Endothelial cell of umbilical vein (primary cell): ENCODE results near the gene PFDN4. TPM values are rescaled to one million over a fixed set of nuclear protein-coding genes. Genes with fewer than 3 reads are reported as not detected.

Experiments used
- BruUV-seq: library from RNA; stranded (reverse); fragments of 400-500 nt; replicated peaks from 2 replicates; lab custom pipeline; 2021; lab: Mats Ljungman, UMichigan
- CTCF ChIA-PET: fragments of 300-600, 350-600 bp; sonication (Branson Sonifier 250); formaldehyde crosslinking; loops from one replicate; lab custom pipeline; 2021; ENCODE audit warnings: antibody characterized with exemption, inconsistent platforms; lab: Charles Lee
- POLR2A ChIA-PET: fragments of 300-600, 350-600 bp; sonication (Branson Sonifier 250); formaldehyde crosslinking; loops from one replicate; lab custom pipeline; 2021; ENCODE audit warnings: antibody characterized with exemption, inconsistent platforms; lab: Charles Lee
- DNase-seq: peaks from one replicate; pipeline ENCODE4 v3.0.0-alpha.2; 2011; ENCODE audit warnings: low read depth, low spot score
- FAIRE-seq: peaks from 2 replicates; lab custom pipeline; 2011; peaks lifted over from hg19 to GRCh38; lab: Jason Lieb, UNC
- H2AFZ ChIP-seq: 2 replicates; pipeline ENCODE4 v1.6.0; 2012; ENCODE audit warnings: low read depth, low read length, control low read depth, inconsistent platforms
- H3K27ac ChIP-seq: 2 replicates; pipeline ENCODE4 v1.5.1; 2011; ENCODE audit warnings: low read depth, mild to moderate bottlenecking, control low read depth, low read length, moderate library complexity; ENCODE audit not compliant: insufficient read depth
- H3K27me3 ChIP-seq, 2 experiments: 2 replicates each; pipeline versions ENCODE4 v1.6.0 to v1.6.1; 2011; ENCODE audit warnings: low read length in 2 of 2, mixed read lengths in 1 of 2; ENCODE audit not compliant: control insufficient read depth in 2 of 2, insufficient read depth in 2 of 2
- H3K36me3 ChIP-seq, 2 experiments: 2 replicates in 1 of 2; 3 replicates in 1 of 2; pipeline ENCODE4 v1.5.1; 2011; ENCODE audit warnings: low read length in 2 of 2, mild to moderate bottlenecking in 1 of 2, moderate library complexity in 1 of 2; ENCODE audit not compliant: control insufficient read depth in 2 of 2, insufficient read depth in 2 of 2; ENCODE audit errors: extremely low read depth in 1 of 2
- H3K4me1 ChIP-seq: 3 replicates; pipeline ENCODE4 v1.5.1; 2011; ENCODE audit warnings: mild to moderate bottlenecking, low read length; ENCODE audit not compliant: control insufficient read depth, insufficient read depth; ENCODE audit errors: extremely low read depth
- H3K4me2 ChIP-seq: 2 replicates; pipeline ENCODE4 v1.6.1; 2011; ENCODE audit warnings: low read length, control low read depth, mixed read lengths; ENCODE audit not compliant: insufficient read depth
- H3K4me3 ChIP-seq, 3 experiments: fragments of 200-600 bp in 1 of 3; sonication (generic), shearing (Covaris generic) in 1 of 3; replicated peaks in 1 of 3; 2 replicates each; pipeline ENCODE4 v1.5.1; 2011 to 2016; ENCODE audit warnings: control low read depth in 3 of 3, low read length in 3 of 3, mild to moderate bottlenecking in 2 of 3, inconsistent platforms in 1 of 3, low read depth in 1 of 3, moderate library complexity in 1 of 3; ENCODE audit not compliant: insufficient read depth in 1 of 3
- H3K79me2 ChIP-seq: 2 replicates; pipeline ENCODE4 v1.6.0; 2012; ENCODE audit warnings: low read length, inconsistent platforms; ENCODE audit not compliant: control insufficient read depth, insufficient read depth
- H3K9ac ChIP-seq: replicated peaks from 2 replicates; pipeline ENCODE3; 2011; ENCODE audit warnings: low read length, control low read depth; ENCODE audit not compliant: insufficient read depth; ENCODE audit errors: extremely low read depth
- H3K9me1 ChIP-seq: replicated peaks from 3 replicates; pipeline ENCODE4 v1.6.0; 2011; ENCODE audit warnings: mild to moderate bottlenecking, low read length; ENCODE audit not compliant: control insufficient read depth, insufficient read depth; ENCODE audit errors: extremely low read depth
- H3K9me3 ChIP-seq: replicated peaks from 2 replicates; pipeline ENCODE4 v1.5.1; 2012; ENCODE audit warnings: low read length, inconsistent platforms; ENCODE audit not compliant: control insufficient read depth, insufficient read depth
- H4K20me1 ChIP-seq: replicated peaks from 2 replicates; pipeline ENCODE3; 2011; ENCODE audit warnings: mild to moderate bottlenecking, low read length; ENCODE audit not compliant: control insufficient read depth, insufficient read depth; ENCODE audit errors: extremely low read depth
- EZH2 ChIP-seq: IDR thresholded peaks from 2 replicates; pipeline ENCODE4 v1.6.1; 2012; ENCODE audit warnings: borderline replicate concordance, low read depth, mild to moderate bottlenecking, moderate library complexity, low read length, inconsistent platforms; ENCODE audit not compliant: severe bottlenecking
- FOS ChIP-seq: IDR thresholded peaks from 2 replicates; pipeline ENCODE4 v1.6.1; 2011; ENCODE audit warnings: mild to moderate bottlenecking, low read length, moderate library complexity, borderline replicate concordance; ENCODE audit not compliant: insufficient read depth
- GATA2 ChIP-seq: IDR thresholded peaks from 2 replicates; pipeline ENCODE4 v1.7.0; 2011; ENCODE audit warnings: low read depth, mild to moderate bottlenecking, moderate library complexity, mixed read lengths, low read length; ENCODE audit not compliant: insufficient read length, insufficient read depth
- JUN ChIP-seq: IDR thresholded peaks from 2 replicates; pipeline ENCODE4 v1.6.1; 2011; ENCODE audit warnings: borderline replicate concordance, low read depth; ENCODE audit not compliant: insufficient read length, insufficient read depth
- MYC ChIP-seq: IDR thresholded peaks from one replicate; pipeline ENCODE4 v1.6.1; 2011; ENCODE audit warnings: mild to moderate bottlenecking, low read depth, low read length
- POLR2A ChIP-seq: IDR thresholded peaks from 2 replicates; pipeline ENCODE4 v1.6.1; 2012; ENCODE audit warnings: low read depth, mild to moderate bottlenecking, control low read depth, low read length
- POLR2AphosphoS5 ChIP-seq: IDR thresholded peaks from 2 replicates; pipeline ENCODE4 v1.6.1; 2012; ENCODE audit warnings: low read depth, mild to moderate bottlenecking, control low read depth, low read length, moderate library complexity; ENCODE audit not compliant: insufficient read depth
- dilution Hi-C: fragments of 300-500 bp; cut with MboI; formaldehyde crosslinking; loops from one replicate; pipeline ENCODE4 v1.15.0; 2019; ENCODE audit warnings: low sequenced_read_pairs; ENCODE audit not compliant: extremely low pct_ligation_motif_present
- intact Hi-C: fragments of 100-400 bp; cut with micrococcal nuclease; formaldehyde crosslinking; loops from one replicate; pipeline ENCODE4 v1.10.0; 2022
- polyA plus RNA-seq, 4 experiments: library from polyadenylated mRNA; depleted of rRNA in 3 of 4; stranded (reverse) in 3 of 4; unstranded in 1 of 4; fragments of >200 nt; gene quantifications; 2 replicates each; pipeline versions ENCODE4 v1.2.1 to v1.2.3, GENCODE V29; 2011 to 2012; ENCODE audit warnings: missing spikeins in 1 of 4
- total RNA-seq: library from RNA; stranded (reverse); gene quantifications from 2 replicates; pipeline ENCODE4 v1.2.3, GENCODE V29; 2021
- TF ChIP-seq, protein P1 (sequence below): IDR thresholded peaks from 2 replicates; pipeline ENCODE4 v1.6.1; 2011; ENCODE audit not compliant: insufficient read depth, insufficient read length
- TF ChIP-seq, protein P2 (sequence below), 2 donors: IDR thresholded peaks; 1 replicate in 1 of 2; 2 replicates in 1 of 2; pipeline ENCODE4 v1.5.1; 2011; ENCODE audit warnings: low read length in 2 of 2, mild to moderate bottlenecking in 2 of 2, moderate library complexity in 2 of 2, control low read depth in 1 of 2, inconsistent platforms in 1 of 2, low read depth in 1 of 2; ENCODE audit not compliant: insufficient read depth in 1 of 2; ENCODE audit errors: extremely low read depth in 1 of 2

The PFDN4 gene
- total and polyA plus RNA-seq, 2 donors (not counting 3 experiments of a cell fraction or from before 2014, with no cell fraction given) = 17.5 to 44.2 TPM

DNA sequence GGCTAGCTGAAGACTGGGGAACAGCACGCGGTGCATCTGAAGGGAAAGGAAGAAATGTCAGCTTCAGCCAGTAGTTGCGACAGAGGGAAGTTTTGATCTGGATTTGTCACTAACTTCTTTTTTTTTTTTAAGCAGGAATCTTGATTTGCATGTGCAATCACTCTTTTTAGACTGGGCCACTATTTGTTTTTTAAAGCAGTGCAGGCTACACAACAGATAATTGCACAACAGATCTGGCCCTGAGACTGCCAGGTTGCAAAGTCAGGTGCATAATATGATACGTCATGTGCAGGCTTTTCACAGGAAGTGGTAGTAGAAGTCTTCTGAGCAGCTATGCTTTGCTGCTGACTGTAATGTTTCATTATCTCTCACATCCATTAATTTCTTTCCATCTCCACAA, 13.5 kb downstream of the PFDN4 start:
- no peak overlapping the region for H3K4me2 ChIP-seq
- H2AFZ ChIP-seq = no peak overlapping the region
- FAIRE-seq (no peak), DNase-seq (no peak)
- intact Hi-C loops = no loop called here
- ChIA-PET CTCF (interaction anchor here (0.9 to 4.4 kb wide), 4 partner anchors 8 to 448 kb away, joined by 3 to 38 read pairs (median 6); no protein-coding TSS in a partner anchor), POLR2A (no interaction called here)
- dilution Hi-C loops = no loop called here
- no peak overlapping the region for H3K4me3 ChIP-seq
- peaks cover 11% of the 10 kb centered on the region for H3K4me1 ChIP-seq
- H3K36me3 ChIP-seq = no peaks in the 10 kb centered on the region
- no peak overlapping the region for H3K27ac ChIP-seq
- H3K9ac ChIP-seq = no peak overlapping the region
- BruUV-seq = no TSS peak
- no peaks in the 10 kb centered on the region for H3K9me1 ChIP-seq
- no peaks in the 10 kb centered on the region for H4K20me1 ChIP-seq
- H3K9me3 ChIP-seq = no peaks in the 10 kb centered on the region
- TF ChIP-seq FOS = no peak
- TF ChIP-seq, protein P1, sequence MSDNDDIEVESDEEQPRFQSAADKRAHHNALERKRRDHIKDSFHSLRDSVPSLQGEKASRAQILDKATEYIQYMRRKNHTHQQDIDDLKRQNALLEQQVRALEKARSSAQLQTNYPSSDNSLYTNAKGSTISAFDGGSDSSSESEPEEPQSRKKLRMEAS = no peak
- no peak for TF ChIP-seq JUN
- no peak for TF ChIP-seq MYC
- TF ChIP-seq POLR2AphosphoS5 = no peak
- TF ChIP-seq GATA2 = no peak
- TF ChIP-seq EZH2 = no peak
- TF ChIP-seq, protein P2, sequence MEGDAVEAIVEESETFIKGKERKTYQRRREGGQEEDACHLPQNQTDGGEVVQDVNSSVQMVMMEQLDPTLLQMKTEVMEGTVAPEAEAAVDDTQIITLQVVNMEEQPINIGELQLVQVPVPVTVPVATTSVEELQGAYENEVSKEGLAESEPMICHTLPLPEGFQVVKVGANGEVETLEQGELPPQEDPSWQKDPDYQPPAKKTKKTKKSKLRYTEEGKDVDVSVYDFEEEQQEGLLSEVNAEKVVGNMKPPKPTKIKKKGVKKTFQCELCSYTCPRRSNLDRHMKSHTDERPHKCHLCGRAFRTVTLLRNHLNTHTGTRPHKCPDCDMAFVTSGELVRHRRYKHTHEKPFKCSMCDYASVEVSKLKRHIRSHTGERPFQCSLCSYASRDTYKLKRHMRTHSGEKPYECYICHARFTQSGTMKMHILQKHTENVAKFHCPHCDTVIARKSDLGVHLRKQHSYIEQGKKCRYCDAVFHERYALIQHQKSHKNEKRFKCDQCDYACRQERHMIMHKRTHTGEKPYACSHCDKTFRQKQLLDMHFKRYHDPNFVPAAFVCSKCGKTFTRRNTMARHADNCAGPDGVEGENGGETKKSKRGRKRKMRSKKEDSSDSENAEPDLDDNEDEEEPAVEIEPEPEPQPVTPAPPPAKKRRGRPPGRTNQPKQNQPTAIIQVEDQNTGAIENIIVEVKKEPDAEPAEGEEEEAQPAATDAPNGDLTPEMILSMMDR (IDR thresholded peaks at IDR 0.05; ENCODE audit: extremely low read depth in 1 of 2, insufficient read depth in 1 of 2, low read depth in 1 of 2, low read length in 2 of 2) = no peak
- no peak for TF ChIP-seq POLR2A
- no peaks in the 10 kb centered on the region for H3K79me2 ChIP-seq
- no peaks in the 10 kb centered on the region for H3K27me3 ChIP-seq
